HG03045 (cell line): Measurements from ENCODE around the gene FFAR2.
"Not testable (repeated sequence)": the region's sequence is repeated elsewhere in the genome, so short reads cannot be mapped to it uniquely, and the experiment has no call there.

Source experiments
- ATAC-seq: cut with Tn5 transposase; IDR thresholded peaks from one replicate; pipeline ENCODE4 v1.9.1; 2021; ENCODE audit warnings: mild to moderate bottlenecking, moderate library complexity; ENCODE audit not compliant: unreplicated experiment

The FFAR2 gene

DNA sequence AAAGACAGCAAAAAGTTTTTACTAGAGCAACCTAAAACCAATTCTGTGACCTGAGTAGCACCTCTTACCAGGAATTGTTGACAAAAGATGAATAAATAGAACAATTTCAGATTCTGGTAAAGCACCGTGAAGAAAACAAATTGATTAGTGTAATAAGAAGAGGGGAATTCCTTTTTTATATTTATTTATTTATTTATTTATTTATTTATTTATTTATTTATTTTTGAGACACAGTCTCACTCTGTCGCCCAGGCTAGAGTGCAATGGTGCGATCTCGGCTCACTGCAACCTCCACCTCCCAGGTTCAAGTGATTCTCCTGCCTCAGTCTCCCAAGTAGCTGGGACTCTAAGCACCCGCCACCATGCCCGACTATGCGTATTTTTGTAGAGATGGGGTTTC, 24.7 kb upstream of the FFAR2 start:
- ATAC-seq: not testable (repeated sequence)

DNA sequence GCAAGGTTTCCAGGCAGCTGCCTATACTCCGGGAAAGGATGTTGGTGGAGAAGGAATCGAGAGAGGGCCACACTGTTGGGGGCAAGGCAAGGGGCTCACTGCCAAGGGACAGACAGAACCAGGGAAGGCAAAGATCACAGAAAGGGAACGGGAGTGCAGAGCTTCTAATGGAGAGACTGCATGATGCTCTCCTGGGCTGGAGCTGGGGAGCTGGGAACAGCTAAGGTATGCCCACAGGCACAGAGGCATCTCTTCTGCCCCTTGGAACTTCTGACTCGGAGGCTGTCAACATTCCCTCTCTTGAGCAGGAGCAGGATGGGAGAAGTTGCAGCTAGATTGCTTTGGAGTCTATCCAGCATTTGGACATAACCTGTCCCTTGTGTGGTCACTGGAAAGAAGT, 22.4 kb upstream of the FFAR2 start:
- no peak for ATAC-seq

DNA sequence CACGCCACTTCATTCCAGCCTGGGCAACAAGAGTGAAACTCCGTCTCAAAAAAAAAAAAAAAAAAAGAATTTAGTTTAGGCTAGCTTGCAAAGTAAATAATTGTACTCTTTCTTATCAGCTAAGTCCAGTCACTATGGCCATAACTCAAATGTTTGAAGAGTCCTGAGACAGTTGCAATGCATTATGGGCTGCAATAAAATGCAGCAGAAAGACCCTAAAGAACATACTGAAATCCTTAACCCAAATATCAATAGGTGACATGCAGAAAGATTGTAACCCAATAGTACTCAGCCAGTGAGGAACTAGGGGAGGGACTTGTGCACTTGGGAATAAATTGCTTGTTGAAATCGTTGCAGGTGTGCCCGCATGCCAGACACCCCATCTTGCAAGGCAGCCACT, 20.9 kb upstream of the FFAR2 start:
- no peak for ATAC-seq

DNA sequence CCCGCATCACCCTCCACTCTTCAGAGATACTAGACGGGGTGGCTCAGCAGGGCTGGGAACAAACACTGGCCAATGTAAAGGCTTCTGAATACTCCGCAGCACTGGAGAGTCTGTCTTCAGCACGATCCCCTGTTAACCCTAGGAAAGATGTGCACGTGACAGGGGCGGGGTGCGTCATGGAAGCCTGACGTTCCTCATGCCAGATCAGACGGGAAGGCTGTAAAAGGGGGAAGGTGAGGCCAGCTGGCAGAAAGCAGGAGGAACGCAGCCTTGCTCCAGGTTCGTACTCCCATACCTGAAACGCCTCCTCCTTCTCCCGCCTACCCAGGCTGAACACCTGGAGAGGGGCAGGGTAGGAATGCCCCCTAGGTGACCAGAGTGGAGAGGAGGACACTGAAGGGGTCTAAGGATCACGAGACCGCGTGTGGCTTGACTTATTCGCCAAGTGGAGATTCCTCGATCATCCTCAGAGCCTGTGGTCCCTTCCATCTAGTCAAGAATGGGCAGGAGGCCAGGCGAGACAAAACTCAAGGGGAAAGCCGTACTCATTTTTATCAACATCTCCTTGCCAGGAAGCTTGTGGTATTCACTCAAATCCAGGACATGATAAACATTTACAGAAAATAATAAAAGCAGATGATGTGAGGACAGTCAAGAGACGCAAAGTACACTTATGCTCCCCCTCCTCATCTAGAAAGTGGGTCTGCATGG, 18.2 kb upstream of the FFAR2 start:
- ATAC-seq: no peak

DNA sequence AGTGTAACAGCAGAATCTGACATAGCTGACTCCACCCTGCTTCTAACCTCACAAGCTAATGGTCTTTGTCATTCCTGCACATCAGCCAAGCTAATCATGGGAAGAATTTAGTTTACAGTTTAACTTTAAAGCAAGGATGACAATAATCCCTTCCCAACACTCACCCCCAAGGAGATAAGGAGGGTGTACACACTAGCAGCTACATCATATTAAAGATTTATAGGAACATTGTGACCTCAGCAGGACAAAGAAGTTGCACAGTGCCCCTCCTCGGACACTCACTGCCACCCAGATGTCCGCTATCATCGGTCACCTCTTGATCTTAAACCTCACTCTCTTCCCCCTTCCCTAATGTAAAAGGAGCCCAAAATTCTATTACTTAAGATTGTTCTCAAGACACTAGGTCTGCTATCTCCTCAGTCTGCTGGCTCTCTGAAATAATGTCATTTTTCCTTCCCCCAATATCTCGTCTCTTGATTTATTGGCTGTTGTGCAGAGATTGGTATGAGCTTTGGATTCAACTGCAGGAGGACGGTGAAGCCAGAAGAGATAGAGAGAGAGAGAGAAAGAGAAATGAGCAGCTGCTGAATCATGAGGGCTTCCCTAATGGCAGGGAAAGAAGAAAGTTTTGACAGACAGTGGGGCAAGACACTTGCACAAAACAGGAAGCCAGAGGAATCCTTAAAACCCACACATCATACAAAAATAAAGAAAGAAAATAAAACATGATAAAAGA, 17.5 kb upstream of the FFAR2 start:
- ATAC-seq: no peak

DNA sequence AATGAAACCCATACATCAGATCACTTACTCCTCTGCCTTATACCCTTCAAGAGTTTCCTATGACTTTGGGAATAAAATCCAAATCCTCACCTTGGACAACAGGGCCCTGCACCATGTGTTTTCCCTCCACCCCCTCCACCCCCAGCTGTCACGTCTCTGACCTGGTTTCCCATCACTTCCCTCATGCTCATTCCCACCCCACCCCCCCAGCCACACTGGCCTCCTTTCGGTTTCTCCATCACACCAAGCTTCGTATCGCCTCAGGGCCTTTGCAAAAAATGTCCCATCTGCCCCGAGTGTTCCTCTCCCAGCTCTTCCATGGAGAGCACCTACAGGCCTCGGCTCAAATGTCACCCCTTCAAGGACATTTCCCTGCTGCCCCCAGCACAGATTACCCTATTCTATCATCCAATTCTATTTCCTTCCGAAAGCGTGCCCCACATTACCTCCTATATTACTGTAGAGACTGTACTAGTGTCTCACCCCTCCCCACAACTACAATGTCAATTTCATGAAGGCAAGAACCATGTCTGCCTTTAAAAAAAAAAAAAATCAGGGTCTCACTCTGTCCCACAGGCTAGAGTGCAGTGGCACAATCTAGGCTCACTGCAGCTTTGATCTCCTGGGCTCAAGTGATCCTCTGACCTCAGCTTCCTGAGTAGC, 16.8 kb upstream of the FFAR2 start:
- no peak for ATAC-seq

DNA sequence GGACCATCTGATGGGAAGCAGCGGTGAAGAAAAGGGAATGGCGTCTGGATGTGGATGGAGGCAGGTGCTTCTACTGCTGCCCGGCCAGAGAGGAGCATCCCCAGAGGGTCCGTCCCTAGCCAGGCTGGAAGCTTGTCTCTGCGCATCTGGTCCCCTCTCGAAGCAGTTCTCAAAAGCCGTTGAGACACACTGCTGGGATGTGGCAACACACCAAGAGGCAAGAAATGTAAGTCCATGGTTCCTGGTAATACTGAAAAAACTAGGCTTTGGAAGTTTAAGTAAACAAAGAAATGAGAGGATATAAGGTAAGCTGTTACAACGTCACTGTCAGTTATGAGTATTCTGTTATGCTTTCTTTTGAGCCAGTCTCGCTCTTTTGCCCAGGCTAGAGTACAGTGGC, 15.1 kb upstream of the FFAR2 start:
- no peak for ATAC-seq

DNA sequence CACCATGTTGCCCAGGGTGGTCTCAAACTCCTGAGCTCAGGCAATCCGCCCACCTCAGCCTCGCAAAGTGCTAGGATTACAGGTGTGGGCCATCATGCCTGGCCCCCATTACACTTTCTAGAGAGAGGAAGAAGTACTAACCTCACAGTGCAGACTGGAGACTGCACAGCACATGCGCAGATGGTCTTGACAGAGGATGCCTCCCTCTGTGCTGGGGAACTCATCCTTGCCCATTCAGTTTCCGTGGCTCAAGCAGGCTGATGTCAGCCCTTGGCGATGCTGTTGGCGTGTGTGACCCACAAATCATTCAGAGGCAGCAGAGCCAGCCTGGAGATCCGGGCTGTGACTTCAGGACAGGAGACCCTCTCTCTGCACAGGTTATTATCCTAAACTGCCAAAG, 14.6 kb upstream of the FFAR2 start:
- no peak for ATAC-seq

DNA sequence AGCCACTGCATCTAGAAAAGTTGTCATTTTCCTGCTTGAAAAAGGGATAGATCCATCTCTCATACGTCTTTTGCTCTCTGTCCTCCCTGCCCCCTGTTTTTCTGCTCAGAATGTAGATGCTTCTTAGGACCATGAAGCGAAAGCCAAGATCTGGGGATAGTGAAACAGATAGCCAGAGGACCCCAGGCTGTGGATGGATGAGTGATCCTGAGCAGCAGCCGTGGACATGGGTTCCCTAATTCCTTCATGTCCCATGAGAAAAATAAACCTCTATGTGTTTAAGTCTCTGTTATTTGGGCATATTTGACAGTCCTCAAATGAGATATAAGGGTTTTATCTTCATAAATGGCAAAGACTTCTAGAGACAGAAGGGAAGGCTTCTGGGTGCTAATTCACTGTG, 12.2 kb upstream of the FFAR2 start:
- ATAC-seq: no peak

DNA sequence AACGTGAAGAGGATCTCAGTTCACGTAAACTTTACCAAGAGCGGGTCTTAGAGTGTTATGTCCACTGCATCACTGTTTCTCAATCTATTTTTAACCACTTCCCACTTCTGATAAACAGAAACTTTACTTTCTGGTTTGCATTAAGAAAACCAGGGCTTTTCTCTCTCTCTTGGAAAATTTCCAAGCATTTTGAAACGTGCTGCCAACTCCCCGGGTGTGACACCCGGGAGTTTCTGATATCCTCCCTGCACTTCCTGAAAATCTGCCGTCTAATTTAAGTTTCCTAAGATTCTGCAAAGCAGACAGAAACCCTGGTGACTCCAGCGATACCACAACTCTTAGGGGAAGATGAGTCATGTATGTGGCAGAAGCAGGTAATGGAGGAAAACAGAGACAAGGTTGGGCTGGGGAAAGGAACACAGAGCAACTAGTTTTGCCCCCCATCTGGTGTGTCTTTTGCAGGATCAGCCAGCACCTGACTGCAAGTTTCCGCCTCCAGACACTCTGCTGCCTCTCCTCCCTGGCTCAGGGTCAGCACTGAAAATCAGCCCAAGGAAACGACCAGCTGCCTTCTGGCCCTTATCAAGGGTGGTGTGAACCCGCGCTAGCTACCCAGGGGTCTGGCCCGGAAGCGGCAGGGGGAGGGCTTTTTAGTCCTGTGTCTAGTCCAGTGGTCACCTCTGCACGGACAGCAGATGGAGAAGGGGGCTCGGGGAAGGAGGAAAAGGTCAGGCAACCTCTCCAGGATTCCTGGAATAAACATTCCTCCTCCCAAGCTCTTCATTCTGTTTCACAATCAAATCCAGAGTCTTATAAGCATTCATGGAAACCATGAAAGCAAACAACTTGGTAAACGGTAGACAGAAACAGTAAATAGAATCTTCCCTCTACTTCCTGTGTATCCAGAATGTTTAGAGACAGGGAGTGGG, 11.3 kb upstream of the FFAR2 start:
- no peak for ATAC-seq

DNA sequence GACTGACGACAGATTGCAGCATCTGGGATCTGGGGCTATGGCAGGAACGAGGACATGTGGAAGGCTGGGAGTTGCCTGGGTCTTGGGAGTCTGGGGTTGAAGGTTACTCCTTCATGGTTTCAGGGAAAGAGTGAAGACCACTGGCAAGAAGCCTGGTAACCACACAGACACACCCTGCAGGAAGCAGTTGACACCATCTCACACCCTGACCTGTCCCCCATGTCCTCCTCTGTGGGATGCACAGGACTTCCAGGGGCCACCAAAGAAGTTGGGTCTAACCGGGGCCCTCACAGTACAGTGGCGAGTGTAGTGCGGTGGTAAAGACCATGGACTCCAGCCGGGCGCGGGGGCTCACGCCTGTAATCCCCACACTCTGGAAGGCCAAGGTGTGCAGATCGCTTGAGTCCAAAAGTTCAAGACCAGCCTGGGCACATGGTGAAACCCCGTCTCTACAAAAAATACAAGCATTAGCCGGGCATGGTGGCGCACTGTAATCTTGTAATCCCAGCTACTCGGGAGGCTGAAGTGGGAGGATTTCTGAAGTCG, 10.6 kb upstream of the FFAR2 start:
- ATAC-seq: no peak

DNA sequence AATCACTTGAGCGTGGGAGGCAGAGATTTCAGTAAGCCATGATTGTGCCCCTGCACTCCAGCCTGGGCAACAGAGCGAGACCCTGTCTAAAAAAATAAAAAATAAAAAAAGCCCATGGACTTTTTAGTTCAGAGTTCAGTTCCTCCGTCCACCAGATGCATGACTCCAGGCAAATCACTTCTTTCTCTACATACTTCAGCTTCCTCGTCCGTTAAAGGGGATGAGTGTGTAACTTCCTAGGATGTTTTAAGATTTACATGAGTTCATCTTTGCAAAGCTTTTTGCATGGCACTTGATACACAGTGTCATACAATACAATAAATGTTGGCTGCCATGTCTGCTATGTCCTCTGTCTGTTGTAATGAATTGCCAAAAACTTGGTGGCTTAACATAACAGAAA, 10.0 kb upstream of the FFAR2 start:
- ATAC-seq: no peak

DNA sequence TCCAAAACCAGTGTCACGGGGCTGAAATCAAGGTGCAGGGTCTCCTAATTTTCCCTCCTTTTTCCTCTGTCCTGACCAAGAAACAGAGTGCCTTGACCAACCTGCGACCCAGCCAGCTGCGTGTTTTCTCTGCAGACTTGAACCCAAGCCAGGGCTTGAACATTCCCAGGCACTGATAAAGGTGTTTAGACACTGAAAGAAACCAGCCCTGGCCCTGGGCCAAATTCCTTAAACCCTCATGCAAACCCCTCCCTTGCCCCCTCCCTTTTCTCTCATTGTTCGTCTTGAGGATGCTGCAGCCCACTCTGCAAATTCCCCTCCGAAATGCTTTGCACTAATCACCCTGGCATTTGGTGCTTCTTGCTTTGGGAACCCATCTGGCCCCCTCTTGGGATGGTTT, 9.5 kb upstream of the FFAR2 start:
- no peak for ATAC-seq

DNA sequence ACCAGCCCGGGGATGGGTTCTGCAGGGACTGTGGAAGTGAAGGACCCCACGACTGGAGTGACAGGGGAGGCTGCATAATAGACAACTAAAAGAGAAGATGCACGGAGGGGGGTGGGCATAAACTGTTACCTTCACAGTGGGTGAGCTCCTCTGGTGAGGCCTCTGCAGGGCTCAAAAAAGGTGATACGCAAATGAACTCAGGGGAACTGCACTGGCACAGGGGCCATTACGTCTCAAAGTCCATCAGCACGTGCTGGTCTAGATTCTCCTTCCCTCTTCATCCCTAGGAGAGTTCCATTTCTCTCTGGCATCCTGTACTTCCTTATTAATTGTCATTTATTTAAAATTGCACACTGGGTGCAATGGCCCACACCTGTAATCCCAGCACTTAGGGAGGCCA, 8.1 kb upstream of the FFAR2 start:
- ATAC-seq: no peak

DNA sequence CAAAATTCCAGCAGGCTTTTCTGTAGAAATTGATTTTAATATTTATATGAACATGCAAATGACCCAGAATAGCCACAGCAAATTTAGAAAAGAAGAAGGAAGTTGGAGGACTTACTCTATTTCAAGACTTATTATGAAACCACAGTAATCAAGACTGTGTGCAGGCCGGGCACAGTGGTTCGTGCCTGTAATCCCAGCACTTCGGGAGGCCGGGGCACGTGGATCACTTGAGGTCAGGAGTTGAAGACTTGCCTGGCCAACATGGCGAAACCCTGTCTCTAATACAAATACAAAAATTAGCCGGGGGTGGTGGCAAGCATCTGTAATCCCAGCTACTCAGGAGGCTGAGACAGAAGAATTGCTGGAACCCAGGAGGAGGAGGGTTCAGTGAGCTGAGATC, 6.0 kb upstream of the FFAR2 start:
- ATAC-seq: no peak

DNA sequence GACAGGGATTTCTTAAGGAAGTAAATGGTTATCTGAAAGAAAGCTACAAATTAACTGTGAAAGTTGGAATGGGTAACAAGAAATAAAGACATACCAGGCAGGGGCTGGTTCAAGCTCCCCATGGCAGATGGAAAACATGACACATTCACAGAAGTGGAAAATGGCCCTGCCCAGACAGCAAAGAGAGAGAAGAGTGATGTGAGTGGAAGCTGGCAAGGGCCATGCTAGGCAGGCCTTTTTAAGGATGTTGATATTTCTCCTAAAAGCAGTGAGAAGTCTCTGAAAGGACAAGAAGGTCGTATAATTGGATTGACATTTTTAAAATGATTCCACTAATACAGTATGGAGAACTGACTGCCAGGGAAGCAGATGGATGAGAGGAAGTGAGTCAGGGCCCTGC, 3.3 kb upstream of the FFAR2 start:
- no peak for ATAC-seq

DNA sequence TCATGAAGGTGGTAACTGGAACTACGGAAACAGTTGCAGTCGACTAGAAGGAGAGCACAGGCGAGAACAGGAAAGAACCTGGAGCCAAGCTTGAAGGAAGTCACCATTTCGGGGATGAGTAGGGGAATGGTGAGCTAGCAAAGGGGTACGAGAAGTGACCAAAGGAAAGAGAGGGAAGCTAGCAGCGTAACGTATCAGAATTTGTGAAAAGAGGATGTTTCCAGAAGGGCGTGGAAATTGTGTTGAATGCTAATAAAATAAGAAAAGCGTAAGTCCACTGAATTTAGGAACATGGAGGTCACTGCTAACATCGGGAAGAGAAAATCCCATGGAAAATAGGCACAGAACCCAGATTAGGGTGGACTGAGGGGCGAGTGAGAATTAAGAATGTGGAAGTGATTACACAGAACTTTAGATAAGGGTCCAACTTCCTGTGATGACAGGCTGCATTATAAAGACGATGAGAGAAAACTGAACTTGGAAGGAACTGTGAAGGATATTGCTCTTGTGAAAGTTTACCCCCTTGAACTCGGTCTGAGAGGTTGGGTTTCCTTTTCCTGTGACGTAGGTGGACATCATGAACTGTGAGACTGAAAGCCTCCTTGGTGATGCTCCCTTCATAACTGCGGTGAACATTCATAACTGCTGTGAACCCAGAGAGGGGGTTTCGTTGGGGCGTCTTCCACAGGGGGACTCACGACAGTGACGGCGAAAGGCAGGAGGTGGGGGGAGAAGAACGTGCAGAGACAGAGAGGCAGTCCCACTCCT, 2.0 kb upstream of the FFAR2 start:
- no peak for ATAC-seq

DNA sequence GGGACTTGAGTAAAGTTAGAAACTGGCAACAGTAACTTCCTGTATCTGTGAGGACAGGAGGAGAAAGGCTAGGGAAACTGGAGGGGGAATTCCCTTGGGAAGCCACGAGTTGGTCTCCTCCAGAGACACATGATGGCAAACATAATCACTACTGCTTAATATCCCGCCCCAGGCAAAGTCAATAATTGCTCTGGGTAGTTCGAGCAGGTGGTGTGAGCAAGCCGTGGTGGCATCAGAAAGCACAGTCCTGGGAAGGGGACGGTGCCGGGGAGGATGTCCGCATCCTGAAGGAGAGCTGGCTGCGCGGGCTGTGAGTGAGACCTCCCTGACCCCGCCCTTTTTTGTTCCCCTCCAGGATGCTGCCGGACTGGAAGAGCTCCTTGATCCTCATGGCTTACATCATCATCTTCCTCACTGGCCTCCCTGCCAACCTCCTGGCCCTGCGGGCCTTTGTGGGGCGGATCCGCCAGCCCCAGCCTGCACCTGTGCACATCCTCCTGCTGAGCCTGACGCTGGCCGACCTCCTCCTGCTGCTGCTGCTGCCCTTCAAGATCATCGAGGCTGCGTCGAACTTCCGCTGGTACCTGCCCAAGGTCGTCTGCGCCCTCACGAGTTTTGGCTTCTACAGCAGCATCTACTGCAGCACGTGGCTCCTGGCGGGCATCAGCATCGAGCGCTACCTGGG, 1.4 kb downstream of the FFAR2 start:
- no peak for ATAC-seq

DNA sequence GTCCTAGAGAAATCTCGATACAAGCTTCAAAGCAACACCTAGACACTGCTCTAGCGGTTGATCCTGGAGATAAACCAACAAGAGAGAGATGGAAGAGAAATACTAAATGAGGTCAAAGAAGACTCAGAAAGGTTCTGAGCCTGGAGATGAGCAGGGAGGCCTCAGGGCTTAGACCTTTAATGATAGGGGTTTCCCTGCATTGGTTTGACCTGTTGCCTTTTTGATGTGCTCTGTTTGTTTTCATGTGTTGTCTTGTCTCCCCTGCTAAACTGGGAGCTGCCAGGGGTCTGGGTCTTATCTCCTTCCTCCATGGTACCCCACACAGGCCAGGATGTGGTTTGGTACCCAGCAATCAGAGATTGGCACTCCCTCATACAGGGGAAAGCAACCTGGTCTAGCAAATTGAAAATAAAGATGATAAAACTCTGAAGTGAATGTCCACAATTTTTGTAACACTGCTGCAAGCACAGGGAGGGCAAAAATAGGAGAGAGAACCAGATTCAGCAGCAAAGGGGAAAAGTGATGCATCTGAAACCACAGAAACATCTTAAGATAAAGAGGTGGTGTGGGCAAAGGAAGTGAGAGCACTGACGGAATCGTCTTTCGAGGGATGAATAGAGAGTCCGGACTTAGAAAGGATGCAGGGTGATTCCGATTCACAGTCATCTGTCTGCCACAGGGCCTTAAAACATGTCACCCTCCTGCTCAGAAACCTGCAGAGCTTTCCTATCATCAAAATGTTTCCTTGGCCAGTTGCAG, 3.5 kb downstream of the FFAR2 start:
- no peak for ATAC-seq
